Colonic mucosa (tissue), 4 donors: ENCODE results near the gene EPHA8. TPM values are rescaled to one million over a fixed set of nuclear protein-coding genes. Genes with fewer than 3 reads are reported as not detected.

ENCODE experiments used
- DNase-seq: peaks from one replicate; pipeline ENCODE4 v3.0.0-alpha.2; 2020
- H3K27ac ChIP-seq: fragments of 200-600 bp; one replicate; pipeline ENCODE4 v1.8.0; 2021
- H3K27me3 ChIP-seq: fragments of 200-600 bp; one replicate; pipeline ENCODE4 v1.8.0; 2021
- H3K36me3 ChIP-seq: fragments of 200-600 bp; one replicate; pipeline ENCODE4 v1.8.0; 2021
- H3K4me1 ChIP-seq: fragments of 200-600 bp; one replicate; pipeline ENCODE4 v1.8.0; 2021; ENCODE audit warnings: mild to moderate bottlenecking
- H3K4me3 ChIP-seq: fragments of 200-600 bp; one replicate; pipeline ENCODE4 v1.8.0; 2021
- H3K9ac ChIP-seq, 2 donors: one replicate each; pipeline ENCODE4 v1.7.0; 2013; ENCODE audit warnings: control low read depth in 2 of 2, low read depth in 2 of 2, low read length in 2 of 2
- H3K9me3 ChIP-seq: fragments of 200-600 bp; one replicate; pipeline ENCODE4 v1.8.0; 2021
- CTCF ChIP-seq: fragments of 200-600 bp; IDR thresholded peaks from one replicate; pipeline ENCODE4 v1.8.0; 2022; ENCODE audit warnings: antibody characterized with exemption, mild to moderate bottlenecking
- intact Hi-C: fragments of 100-400 bp; cut with DNase I; formaldehyde crosslinking; loops from one replicate; pipeline ENCODE4 v1.14.1; 2022
- total RNA-seq, 2 donors: library from RNA; stranded (reverse); fragmentation: NEBNext Ultra II Directional in 1 of 2; extraction: Animal tissue kit (Norgen Biotek cat#: 25700) in 1 of 2; gene quantifications; one replicate each; pipeline ENCODE4 v1.2.1, GENCODE V29; 2021
- donor health status: healthy.
- donor health status: DM: no; HTN: no; CAD: no.
- donor health status: DM: no; HTN: no; CAD: no.

Gene EPHA8
- total RNA-seq, 2 donors from 2014 or later, result not detected

GRCh38 chr1:22639286-22639685, 76.0 kb downstream of the EPHA8 start:
- no peaks in the 10 kb centered on the region for H3K4me1 ChIP-seq
- no peak overlapping the region for H3K9ac ChIP-seq
- intact Hi-C loops, result no loop called here
- TF ChIP-seq CTCF, result no peak
- no peaks in the 10 kb centered on the region for H3K9me3 ChIP-seq
- no peaks in the 10 kb centered on the region for H3K27me3 ChIP-seq
- H3K27ac ChIP-seq, result peak overlapping the region; percentile 17
- H3K36me3 ChIP-seq, result no peaks in the 10 kb centered on the region
- no peak overlapping the region for H3K4me3 ChIP-seq
- no peak for DNase-seq

- intact Hi-C loops, result loop anchor here (1.0 to 10.0 kb wide), 2 partner anchors 221 to 506 kb away; no protein-coding TSS in a partner anchor
- no peaks in the 10 kb centered on the region for H3K27me3 ChIP-seq
Observed at GRCh38 chr1:22641247-22641646, 78.0 kb downstream of the EPHA8 start.

GRCh38 chr1:22641906-22642636, 78.8 kb downstream of the EPHA8 start:
- Histone ChIP-seq H3K27me3 (no peaks in the 10 kb centered on the region), H3K4me3 (no peak overlapping the region), H3K9ac (no peak overlapping the region), H3K27ac (no peak overlapping the region), H3K4me1 (no peaks in the 10 kb centered on the region), H3K36me3 (no peaks in the 10 kb centered on the region), H3K9me3 (no peaks in the 10 kb centered on the region)
- intact Hi-C loops, result loop anchor here (1.0 to 10.0 kb wide), 2 partner anchors 222 to 507 kb away; no protein-coding TSS in a partner anchor
- peak; percentile 90 for TF ChIP-seq CTCF
- peak; percentile 83 for DNase-seq

More at GRCh38 chr1:22641247-22641646, 78.0 kb downstream of the EPHA8 start:
- H3K27ac ChIP-seq, result no peak overlapping the region
- no peaks in the 10 kb centered on the region for H3K4me1 ChIP-seq
- H3K9me3 ChIP-seq, result no peaks in the 10 kb centered on the region
- DNase-seq, result no peak
- H3K4me3 ChIP-seq, result no peak overlapping the region
- no peak for TF ChIP-seq CTCF
- H3K36me3 ChIP-seq, result no peaks in the 10 kb centered on the region
- H3K9ac ChIP-seq, result no peak overlapping the region

GRCh38 chr1:22643381-22643780, 80.1 kb downstream of the EPHA8 start, which contains the start of gene C1QC:
Gene C1QC, plus strand, starts transcription at chr1:22643633. Its CDS starts 391 bp downstream, at chr1:22644024.
- Histone ChIP-seq H3K36me3 (no peaks in the 10 kb centered on the region), H3K27me3 (no peaks in the 10 kb centered on the region), H3K4me3 (peak within 1 kb of the TSS; percentile 17), H3K4me1 (no peaks in the 10 kb centered on the region), H3K9ac (peak within 1 kb of the TSS in 1 of 2 donors; percentile 46), H3K9me3 (no peaks in the 10 kb centered on the region), H3K27ac (no peak within 1 kb of the TSS)
- no peak for DNase-seq
- intact Hi-C loops, result loop anchor here (10.0 kb wide), 1 partner anchor 509 kb away; no protein-coding TSS in a partner anchor
- TF ChIP-seq CTCF, result no peak

- H3K36me3 ChIP-seq, result no peaks in the 10 kb centered on the region
Observed at GRCh38 chr1:22643928-22644327, 80.6 kb downstream of the EPHA8 start.

More at GRCh38 chr1:22643928-22644327, 80.6 kb downstream of the EPHA8 start:
- no peak for TF ChIP-seq CTCF
- intact Hi-C loops, result loop anchor here (10.0 kb wide), 1 partner anchor 509 kb away; no protein-coding TSS in a partner anchor
- Histone ChIP-seq H3K27me3 (no peaks in the 10 kb centered on the region), H3K27ac (no peak overlapping the region), H3K4me3 (peak overlapping the region; percentile 17), H3K9me3 (no peaks in the 10 kb centered on the region), H3K9ac (no peak overlapping the region), H3K4me1 (no peaks in the 10 kb centered on the region)
- no peak for DNase-seq
